ENCODE measurements around the gene SPHK2.

Gene SPHK2

DNA sequence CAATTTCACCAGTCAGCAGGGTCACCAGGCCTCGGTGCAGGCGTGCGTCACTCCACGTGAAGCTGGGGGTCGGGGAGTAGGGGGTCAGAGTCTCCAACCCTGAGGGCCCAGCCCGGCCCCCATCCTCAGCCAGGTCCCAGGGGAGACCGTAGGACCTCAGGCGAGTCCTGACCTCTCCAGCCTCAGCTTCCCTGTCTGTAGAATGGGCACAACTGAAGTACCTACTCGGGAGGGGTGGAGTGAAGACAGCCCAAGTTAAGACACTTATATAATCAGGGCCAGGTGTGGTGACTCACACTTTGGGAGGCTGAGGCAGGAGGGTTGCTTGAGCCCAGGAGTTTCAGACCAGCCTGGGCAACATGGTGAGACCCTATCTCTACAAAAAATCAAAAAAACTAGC, 15.5 kb upstream of the SPHK2 start:
- no peak for DNase-seq

- no peak for DNase-seq
Observed at GRCh38 chr19:48606463-48607358, 12.6 kb upstream of the SPHK2 start, which contains the start of gene SPACA4. Gene SPACA4 (plus strand): TSS chr19:48606742. CDS start chr19:48606979, 237 bp downstream.

- DNase-seq: no peak
Observed at GRCh38 chr19:48607359-48607755, 11.9 kb upstream of the SPHK2 start.

DNA sequence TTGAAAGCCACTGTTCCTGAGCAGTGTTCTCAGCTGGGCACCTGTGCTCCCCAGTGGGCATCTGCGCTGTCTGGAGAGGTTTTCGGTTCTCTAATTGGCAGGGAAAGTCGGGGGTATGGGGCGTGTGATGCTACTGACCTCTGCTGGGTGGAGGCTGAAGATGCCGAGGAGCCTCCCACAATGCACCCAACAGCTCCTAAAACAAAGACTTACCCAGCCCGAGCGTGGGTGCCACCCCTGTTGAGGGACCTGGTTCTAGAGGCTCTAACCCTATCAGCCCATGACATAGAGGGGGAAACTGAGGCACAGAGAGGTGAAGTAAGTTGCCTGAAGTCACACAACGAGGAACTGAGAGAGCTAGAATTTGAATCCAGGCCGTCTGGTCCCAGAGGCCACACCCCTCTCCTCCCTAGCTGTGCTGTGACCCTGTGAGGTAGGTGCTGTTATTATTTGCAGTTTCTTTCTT, 10.5 kb upstream of the SPHK2 start:
- DNase-seq: peak in 1 of 2 experiments; percentile 59

DNA sequence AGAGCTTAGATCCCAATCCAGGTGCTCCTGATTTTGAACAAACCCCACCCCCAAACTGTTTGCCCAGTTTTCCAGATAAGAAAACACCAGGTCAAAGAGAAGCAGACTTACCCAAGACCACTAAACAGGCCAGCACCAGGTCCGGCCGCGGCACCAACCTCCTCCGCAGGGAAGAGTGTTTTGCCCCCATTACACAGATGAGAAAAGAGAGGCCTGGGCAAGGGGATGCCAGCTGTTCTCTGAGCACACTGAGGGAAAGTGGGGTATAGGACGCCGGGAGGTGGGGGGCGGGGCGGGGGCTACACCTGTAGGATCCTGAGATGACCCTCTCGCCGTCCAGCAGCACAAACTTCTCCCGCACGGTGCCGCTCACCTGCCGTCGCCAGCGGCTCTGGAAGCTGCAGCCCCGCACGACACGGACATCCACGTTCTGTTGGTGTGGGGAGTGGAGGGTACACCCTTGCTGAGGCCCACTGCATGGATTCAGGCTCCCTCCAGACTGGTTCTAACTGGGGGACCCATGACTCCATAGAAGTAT, 9.7 kb upstream of the SPHK2 start:
- no peak for DNase-seq

GRCh38 chr19:48611872-48612271, 7.4 kb upstream of the SPHK2 start:
- no peak for DNase-seq

GRCh38 chr19:48613024-48613851, 6.1 kb upstream of the SPHK2 start:
- DNase-seq: no peak

DNA sequence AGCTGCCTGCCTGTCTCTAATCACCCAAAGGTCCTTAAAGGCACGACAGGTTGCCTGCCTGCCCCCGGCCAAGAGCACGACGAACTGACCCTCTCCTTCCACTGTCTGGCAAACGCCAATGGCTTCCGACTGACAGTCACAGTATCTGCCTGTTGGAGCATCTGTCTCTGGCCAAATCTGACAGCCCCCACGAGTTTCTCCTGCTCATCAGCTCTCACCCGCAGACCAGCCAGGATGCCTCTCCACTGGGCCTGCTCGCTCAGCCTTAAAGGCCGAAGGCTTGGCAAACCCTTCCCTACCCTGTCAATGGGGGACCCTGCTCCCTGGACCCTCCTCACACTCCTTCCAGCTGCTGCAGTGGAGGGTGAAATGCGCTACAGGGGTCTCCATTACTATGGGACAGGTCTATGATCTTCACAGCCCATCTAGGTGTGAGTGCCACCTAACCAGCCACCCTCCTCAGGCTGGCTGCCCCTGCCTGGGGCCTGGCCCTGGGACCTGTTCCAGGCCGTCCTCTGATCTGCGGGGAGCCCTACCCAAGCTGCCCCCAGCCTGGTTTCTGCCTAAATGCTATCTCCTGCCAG, 5.4 kb upstream of the SPHK2 start:
- DNase-seq: no peak

GRCh38 chr19:48614436-48615230, 4.7 kb upstream of the SPHK2 start, which contains the start of gene FAM83E:
Gene FAM83E (minus strand): TSS chr19:48615076. CDS start chr19:48613372, 1,704 bp downstream.
- DNase-seq: peak in 1 of 2 experiments; percentile 42

DNA sequence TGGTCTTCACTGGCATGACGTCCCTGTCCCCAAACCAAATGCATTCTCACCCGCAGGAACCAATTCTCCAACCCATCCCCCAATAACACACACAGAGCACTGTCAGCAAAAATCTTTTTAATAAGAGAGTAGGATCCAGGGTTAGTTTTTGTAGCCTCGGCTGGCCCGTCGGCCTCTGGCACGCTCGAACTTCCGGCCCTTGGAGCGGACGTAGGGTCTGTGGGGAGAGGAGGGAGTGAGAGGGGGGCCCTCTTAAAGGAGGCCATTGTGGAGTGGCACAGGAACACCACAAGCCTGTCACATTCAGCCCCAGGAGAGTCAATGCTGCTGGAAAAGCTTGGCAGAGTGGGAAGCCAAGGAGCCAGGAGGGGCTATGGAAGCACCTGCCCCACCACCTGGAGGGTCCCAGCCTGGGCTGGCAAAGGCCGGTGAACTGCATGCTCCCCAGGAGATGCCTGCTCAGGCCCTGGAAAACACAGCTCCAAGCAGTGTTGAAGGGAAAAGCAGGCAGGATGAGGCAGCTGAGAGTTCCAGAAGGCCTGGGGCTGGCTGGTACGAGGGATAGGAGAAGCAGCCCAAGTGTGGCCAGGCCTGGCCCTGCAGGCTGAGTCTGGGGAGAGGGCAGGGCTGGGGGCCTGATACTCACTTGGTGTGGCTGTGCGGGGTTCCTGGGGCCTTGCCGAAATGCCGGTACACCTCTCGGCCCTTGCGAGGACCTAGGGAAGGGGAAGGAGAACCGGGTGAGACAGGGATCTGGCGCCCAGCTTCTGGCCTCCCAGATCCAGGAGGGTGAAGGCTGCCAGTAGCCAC, 3.9 kb upstream of the SPHK2 start:
- no peak for DNase-seq

- DNase-seq: no peak
Observed at GRCh38 chr19:48616041-48616436, 3.3 kb upstream of the SPHK2 start.

DNA sequence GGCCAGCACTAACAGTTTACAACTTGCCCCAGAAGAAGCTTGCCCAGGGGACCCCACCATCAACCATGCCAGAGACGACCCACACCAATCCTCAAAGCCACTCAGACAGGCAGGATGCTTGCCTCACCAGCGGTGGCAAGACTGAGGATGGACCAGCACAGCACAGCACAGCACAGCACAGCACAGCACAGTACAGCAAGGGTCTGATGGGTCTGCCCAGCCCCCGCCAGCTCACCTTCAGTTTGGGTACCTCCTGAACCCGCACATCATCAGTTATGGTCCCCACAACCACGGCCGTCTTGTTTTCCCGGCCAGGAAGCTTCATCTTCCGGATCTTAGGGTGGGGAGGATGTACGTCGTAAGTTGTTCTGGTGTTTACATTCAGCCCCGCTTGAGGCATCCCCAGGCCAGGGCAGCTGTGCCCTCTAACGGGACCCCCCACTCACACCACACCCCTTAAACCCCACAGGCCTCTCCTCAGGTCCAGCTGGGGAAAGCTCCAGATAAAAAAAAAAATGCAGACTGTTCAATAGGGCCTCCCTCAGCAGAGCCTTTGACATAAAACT, 2.7 kb upstream of the SPHK2 start:
- no peak for DNase-seq

GRCh38 chr19:48617146-48617937, 2.0 kb upstream of the SPHK2 start:
- DNase-seq: no peak

DNA sequence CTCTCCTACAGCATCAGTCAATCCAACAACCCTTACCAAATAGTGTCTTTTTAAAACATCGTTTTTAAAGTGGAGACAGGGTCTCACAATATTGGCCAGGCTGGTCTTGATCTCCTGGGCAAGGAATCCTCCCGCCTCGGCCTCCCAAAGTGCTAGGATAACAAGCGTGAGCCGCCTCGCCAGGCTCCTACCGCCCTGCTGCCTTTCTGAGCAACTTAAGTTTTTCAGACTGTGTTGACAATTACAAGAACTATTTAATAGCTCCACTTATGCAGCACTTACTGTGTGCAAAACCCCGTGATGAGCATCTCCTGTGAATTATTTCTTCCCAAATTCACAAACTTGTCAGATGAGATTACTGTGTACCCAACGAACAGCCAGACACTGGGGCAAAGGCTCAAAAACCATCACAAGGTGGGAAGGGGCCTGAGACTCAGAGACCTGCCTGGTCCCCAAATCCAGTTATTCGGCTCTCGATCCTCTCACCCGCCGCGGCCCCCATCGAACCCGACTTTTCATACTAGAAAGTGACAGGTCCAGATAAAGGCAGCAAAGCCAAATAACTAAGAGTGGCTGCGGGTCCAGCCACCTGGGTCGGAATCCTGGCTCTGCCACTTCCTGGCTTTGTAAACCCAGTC, 909 bp upstream of the SPHK2 start:
- no peak for DNase-seq

DNA sequence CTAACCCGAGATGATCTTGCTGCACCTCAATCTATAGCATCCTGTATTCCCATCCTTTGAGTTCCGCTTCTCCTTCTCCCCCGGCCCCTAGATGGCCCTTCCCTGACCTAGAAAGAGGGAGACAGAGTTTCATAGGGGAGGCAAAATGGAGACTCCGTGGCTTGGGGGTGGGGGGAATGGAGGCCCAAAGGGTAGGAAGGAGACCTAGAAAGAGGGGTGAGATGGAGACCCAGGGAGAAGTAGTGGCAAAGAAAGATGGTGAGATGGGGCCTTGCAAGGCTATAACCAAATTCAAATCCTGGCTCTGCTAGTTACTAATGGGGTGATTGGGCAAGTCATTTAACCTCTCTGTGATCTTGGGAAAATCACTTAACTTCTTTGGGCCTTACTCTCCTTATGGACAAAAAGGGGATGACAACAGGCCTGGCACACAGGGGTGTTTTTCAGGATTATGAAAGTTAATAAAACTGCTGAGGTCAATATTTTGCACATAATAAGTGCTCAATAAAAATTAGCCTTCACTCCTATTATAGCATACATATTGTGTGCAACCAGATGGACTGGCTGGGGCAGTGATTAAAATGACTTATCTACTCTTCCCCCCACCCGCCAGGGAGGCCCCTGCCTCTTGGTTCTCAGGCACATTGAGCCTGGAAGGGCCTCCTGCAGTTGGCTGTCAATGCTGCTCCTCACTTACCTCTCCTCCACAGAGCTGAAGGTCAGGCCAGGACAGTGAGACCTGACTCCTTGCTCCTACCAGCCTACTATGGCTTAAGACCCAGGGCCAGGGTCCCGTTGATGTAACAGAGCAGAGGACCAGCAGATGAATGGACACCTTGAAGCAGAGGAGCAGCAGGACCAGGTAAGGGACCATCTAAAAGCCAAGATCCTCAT, 633 bp downstream of the SPHK2 start:
- DNase-seq: no peak

DNA sequence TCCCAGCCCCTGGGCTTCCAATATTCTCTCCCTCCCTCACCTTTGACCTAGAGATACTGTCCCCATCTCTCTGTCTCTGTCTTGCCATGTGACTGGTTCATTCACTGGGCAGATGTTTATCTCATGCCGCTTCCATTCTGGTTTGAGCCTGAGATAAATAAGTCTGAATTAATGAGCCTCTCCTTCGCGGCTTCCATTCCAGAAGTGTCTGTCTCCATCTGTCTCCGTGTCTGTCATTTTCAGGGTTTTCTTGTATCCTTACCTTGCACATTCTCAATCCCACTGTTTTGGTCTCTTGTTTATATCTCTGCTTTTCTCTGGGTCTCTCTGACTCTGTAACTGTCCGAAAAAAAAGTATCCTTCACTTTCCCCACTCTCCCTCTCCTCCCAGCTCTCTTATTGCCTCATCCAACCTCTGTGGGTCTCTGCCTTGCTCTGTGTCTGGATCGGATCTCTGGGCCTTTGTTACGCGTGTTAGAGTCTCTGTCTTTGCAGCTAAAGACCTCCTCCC, 4.3 kb downstream of the SPHK2 start:
- DNase-seq: no peak

- DNase-seq: peak; percentile 98 to 99
Observed at GRCh38 chr19:48624067-48624594, 4.8 kb downstream of the SPHK2 start.

Data from activated CD4-positive, alpha-beta T cell treated with anti-CD3 and anti-CD28 coated beads, Interleukin-2, amount 50 U/mL, for 48 hours (primary cell).